Left lung (tissue), 10 donors: ENCODE measurements around the gene SCG2. TPM values are rescaled to one million over a fixed set of nuclear protein-coding genes. Genes with fewer than 3 reads are reported as not detected.
"Not testable (repeated sequence)": the region's sequence is repeated elsewhere in the genome, so short reads cannot be mapped to it uniquely, and the experiment has no call there.

Source experiments
- ATAC-seq: fragments of 200-7000 bp; cut with Tn5 transposase; one replicate; pipeline ENCODE4 v1.9.1; 2020; ENCODE audit warnings: moderate library complexity
- DNase-seq, 4 donors: peaks; one replicate each; pipeline ENCODE4 v3.0.0-alpha.2; 2013 to 2020
- H3K27ac ChIP-seq, 2 donors: fragments of 200-600 bp; sonication (generic) in 1 of 2; one replicate each; pipeline versions ENCODE4 v1.5.0 to v1.8.0; 2020 to 2021
- H3K27me3 ChIP-seq, 2 donors: fragments of 200-600 bp; sonication (generic) in 1 of 2; one replicate each; pipeline versions ENCODE4 v1.5.0 to v1.8.0; 2020 to 2021
- H3K36me3 ChIP-seq, 2 donors: fragments of 200-600 bp; sonication (generic) in 1 of 2; one replicate each; pipeline versions ENCODE4 v1.5.0 to v1.8.0; 2020 to 2021
- H3K4me1 ChIP-seq, 2 donors: fragments of 200-600 bp; one replicate each; pipeline ENCODE4 v1.8.0; 2021
- H3K4me3 ChIP-seq, 2 donors: fragments of 200-600 bp; sonication (generic) in 1 of 2; one replicate each; pipeline versions ENCODE4 v1.5.0 to v1.8.0; 2020 to 2021; ENCODE audit warnings: mild to moderate bottlenecking in 1 of 2
- H3K9me3 ChIP-seq, 2 donors: fragments of 200-600 bp; sonication (generic) in 1 of 2; one replicate each; pipeline versions ENCODE4 v1.5.0 to v1.8.0; 2020 to 2021
- CTCF ChIP-seq, 2 donors: fragments of 200-600 bp; sonication (generic) in 1 of 2; IDR thresholded peaks; one replicate each; pipeline versions ENCODE4 v1.5.0 to v1.8.0; 2021; ENCODE audit warnings: antibody characterized with exemption in 2 of 2
- intact Hi-C, 2 donors: fragments of 100-400 bp; cut with DNase I; formaldehyde crosslinking; loops; one replicate each; pipeline versions ENCODE4 v1.11.2 to v1.14.2; 2022
- polyA plus RNA-seq, 6 donors: library from polyadenylated mRNA; unstranded; fragments of 120-200 nt; gene quantifications; one replicate each; pipeline ENCODE4 v1.2.1, GENCODE V29; 2013; ENCODE audit not compliant: insufficient read length in 6 of 6
- total RNA-seq, 2 donors: library from RNA; stranded (reverse); fragmentation: NEBNext Ultra II Directional; extraction: Animal tissue kit (Norgen Biotek cat#: 25700); gene quantifications; one replicate each; pipeline ENCODE4 v1.2.1, GENCODE V29; 2021
- donor health status: DM: no; HTN: yes; CAD: no.
- donor health status: DM: no; HTN: no; CAD: no.

Gene SCG2
- total and polyA plus RNA-seq, 8 donors = 0.71 to 3.8 (median 1.9) TPM

- Histone ChIP-seq H3K9me3 (no peaks in the 10 kb centered on the region), H3K4me1 (peaks cover 0 to under 1% of the 10 kb centered on the region in 2 donors), H3K27ac (no peak overlapping the region), H3K27me3 (peaks cover 0 to 8% of the 10 kb centered on the region in 2 donors), H3K4me3 (no peak overlapping the region), H3K36me3 (no peaks in the 10 kb centered on the region)
- TF ChIP-seq CTCF (IDR thresholded peaks at IDR 0.05) = no peak
- intact Hi-C loops = no loop called here
- DNase-seq = no peak
- ATAC-seq = no peak
Measured at GRCh38 chr2:223597076-223597475, 5.1 kb downstream of the SCG2 start.

- no peaks in the 10 kb centered on the region for H3K36me3 ChIP-seq
- DNase-seq (no peak), ATAC-seq (no peak)
- TF ChIP-seq CTCF (IDR thresholded peaks at IDR 0.05) = no peak
- no peaks in the 10 kb centered on the region for H3K4me1 ChIP-seq
- no peaks in the 10 kb centered on the region for H3K27me3 ChIP-seq
- H3K9me3 ChIP-seq = no peaks in the 10 kb centered on the region
- H3K27ac ChIP-seq = no peak overlapping the region
- H3K4me3 ChIP-seq = no peak overlapping the region
- intact Hi-C loops = no loop called here
Measured at GRCh38 chr2:223596208-223596607, 6.0 kb downstream of the SCG2 start.

GRCh38 chr2:223594831-223595230, 7.3 kb downstream of the SCG2 start:
- H3K36me3 ChIP-seq = no peaks in the 10 kb centered on the region
- no peak overlapping the region for H3K27ac ChIP-seq
- no peak for TF ChIP-seq CTCF (IDR thresholded peaks at IDR 0.05)
- ATAC-seq (no peak), DNase-seq (no peak)
- H3K27me3 ChIP-seq = no peaks in the 10 kb centered on the region
- no peaks in the 10 kb centered on the region for H3K9me3 ChIP-seq
- intact Hi-C loops = no loop called here
- no peaks in the 10 kb centered on the region for H3K4me1 ChIP-seq
- H3K4me3 ChIP-seq = no peak overlapping the region

GRCh38 chr2:223594259-223594658, 7.9 kb downstream of the SCG2 start:
- no peak overlapping the region for H3K4me3 ChIP-seq
- no peak for ATAC-seq
- H3K27me3 ChIP-seq = no peaks in the 10 kb centered on the region
- H3K9me3 ChIP-seq = no peaks in the 10 kb centered on the region
- no peaks in the 10 kb centered on the region for H3K4me1 ChIP-seq
- intact Hi-C loops = no loop called here
- no peak for TF ChIP-seq CTCF (IDR thresholded peaks at IDR 0.05)
- H3K36me3 ChIP-seq = no peaks in the 10 kb centered on the region
- no peak overlapping the region for H3K27ac ChIP-seq
- no peak for DNase-seq

- H3K9me3 ChIP-seq, H3K4me1 ChIP-seq, H3K27me3 ChIP-seq, intact Hi-C loops, H3K36me3 ChIP-seq, H3K27ac ChIP-seq, DNase-seq, ATAC-seq, H3K4me3 ChIP-seq: not testable (repeated sequence)
Measured at GRCh38 chr2:223592689-223593088, 9.5 kb downstream of the SCG2 start.

- no peak overlapping the region for H3K27ac ChIP-seq
- ATAC-seq = no peak
- no peak for TF ChIP-seq CTCF (IDR thresholded peaks at IDR 0.05)
- H3K4me1 ChIP-seq = no peaks in the 10 kb centered on the region
- no peaks in the 10 kb centered on the region for H3K36me3 ChIP-seq
- H3K9me3 ChIP-seq = no peaks in the 10 kb centered on the region
- DNase-seq = no peak
- no peaks in the 10 kb centered on the region for H3K27me3 ChIP-seq
- H3K4me3 ChIP-seq = no peak overlapping the region
- intact Hi-C loops = no loop called here
Measured at GRCh38 chr2:223591596-223591995, 10.6 kb downstream of the SCG2 start.
